ENCODE measurements around the gene HSF5. TPM values are rescaled to one million over a fixed set of nuclear protein-coding genes. Genes with fewer than 3 reads are reported as not detected.
A peak's percentile ranks its signal among the peaks of the same experiment; 100 is the strongest.
"Not testable (repeated sequence)": the region's sequence is repeated elsewhere in the genome, so short reads cannot be mapped to it uniquely, and the experiment has no call there.

The HSF5 gene
- total RNA-seq, 1 donor from 2014 or later = 0.07 TPM

DNA sequence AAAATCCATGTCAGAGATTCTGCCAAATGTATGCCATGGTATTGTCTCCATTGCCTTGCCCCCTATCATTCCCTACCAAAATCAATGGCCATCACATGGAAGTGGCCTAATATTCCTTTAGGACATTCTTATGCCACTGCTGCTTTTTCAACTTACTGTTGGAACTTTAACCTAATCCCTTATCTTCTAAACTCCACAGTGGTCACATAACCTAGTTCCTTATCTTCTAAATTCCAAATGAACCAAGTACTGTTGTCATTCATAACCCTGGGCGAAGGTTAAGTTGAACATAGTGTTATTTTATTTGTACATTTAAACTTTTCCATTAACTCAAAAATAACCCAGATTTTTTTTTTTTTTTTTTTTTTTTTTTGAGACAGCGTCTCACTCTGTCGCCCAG is 3.6 kb downstream of the HSF5 start:
- DNase-seq (ENCODE audit: low read depth, low spot score) = no peak

DNA sequence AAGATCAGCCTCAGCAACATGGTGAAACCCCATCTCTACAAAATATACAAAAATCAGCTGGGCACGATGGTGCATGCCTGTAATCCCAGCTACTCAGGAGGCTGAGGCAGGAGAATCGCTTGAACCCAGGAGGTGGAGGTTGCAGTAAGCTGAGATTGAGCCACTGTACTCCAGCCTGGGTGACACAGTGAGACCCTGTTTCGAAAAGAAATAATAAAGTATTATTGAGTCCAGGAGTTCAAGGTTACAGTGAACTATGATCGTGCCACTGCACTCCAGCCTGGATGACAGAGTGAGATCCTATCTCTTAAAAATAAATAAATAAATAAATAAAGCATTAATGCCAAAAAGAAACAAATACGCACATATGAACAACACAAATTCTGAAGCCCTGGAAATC is 6.4 kb downstream of the HSF5 start:
- DNase-seq (ENCODE audit: low read depth, low spot score) = not testable (repeated sequence)

DNA sequence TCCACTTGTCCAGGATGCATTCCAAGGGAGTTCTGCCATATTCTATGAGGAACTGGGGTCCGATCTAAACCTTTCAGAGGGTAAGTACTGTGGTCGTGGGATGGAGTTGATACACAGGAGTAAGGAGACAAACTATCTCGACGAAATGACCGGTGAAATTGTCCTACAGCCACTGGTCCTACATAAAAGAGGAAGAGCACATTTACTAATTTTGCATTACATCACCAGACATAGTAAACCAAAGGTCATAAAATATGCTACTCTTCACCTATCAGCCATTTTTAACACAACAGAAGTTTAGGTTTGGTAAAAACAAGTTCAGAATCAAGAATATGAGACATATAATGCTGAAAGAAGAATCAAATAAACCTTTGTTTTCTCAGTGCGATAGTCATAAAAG is 8.1 kb downstream of the HSF5 start:
- no peak for DNase-seq (ENCODE audit: low read depth, low spot score)

DNA sequence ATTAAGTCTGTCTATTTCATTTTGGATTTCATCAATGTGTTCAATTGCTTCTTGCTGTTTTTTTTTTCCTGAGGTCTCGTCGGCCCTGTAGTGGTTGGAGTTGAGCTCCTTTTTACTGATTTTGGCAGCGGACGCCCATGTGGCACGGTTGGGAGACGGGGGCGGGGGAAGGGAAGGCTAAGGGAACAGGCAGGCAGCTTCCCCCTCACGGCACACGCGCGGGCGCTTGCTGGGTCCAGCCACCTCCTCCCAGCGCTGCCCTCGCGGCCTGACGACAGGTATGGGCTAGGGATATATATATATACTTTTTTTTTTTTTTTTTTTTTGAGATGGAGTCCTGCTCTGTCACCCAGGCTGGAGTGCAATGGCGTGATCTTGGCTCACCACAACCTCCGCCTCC is 11.4 kb downstream of the HSF5 start:
- no peak for DNase-seq (ENCODE audit: low read depth, low spot score)

DNA sequence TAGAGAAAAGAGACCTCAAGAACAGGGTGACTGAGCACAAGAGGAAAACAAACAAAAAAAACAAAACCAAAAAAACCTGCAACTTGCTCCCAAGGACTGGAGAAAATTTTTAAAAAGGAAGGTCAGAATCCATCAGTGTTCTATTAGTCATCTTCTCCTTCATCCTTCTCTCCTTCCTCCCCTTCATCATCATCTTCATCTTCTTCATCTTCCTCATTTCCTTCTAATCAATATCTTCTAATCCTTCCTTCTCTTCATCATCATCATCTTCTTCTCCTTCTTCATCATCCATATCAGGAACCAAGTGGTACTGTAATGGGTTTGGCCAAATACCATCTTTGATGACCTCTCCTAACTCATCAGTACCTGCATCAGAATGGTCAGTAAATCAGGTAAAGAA is 12.2 kb downstream of the HSF5 start:
- DNase-seq (ENCODE audit: low read depth, low spot score) = no peak

DNA sequence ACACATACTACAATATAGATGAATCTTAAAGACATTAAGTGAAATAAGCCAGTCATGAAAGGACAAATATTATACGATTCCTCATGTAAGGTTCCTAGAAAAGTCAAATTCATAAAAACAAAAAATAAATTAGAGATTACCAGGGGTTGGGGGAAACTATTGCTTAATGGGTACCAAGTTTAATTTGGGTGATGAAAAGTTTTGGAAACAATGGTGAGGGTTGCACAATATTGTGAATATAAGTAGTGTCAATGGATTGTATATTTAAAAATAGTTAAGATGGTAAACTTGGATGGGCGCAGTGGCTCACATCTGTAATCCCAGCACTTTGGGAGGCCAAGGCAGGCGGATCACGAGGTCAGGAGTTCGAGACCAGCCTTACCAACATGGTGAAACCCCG is 17.9 kb downstream of the HSF5 start:
- no peak for DNase-seq (ENCODE audit: low read depth, low spot score)

DNA sequence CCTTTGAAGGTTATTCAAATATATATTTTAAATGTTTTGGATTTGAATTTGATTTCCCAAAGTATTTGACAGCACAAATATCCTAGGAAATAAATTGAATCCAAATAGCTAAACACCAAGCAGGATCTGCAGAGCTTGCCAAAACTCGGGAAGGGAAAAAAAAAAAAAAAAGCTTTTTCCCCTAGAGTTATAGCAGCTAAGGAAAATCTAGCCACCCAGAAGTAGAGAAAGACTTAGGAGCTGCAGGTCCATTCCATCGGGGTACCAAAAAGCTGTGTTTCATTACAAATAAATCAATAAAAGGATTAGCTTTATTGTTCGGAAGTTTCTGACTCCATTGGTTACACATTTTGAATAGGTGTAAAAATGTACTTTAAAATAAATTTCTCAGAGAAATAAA is 19.3 kb downstream of the HSF5 start:
- DNase-seq (ENCODE audit: low read depth, low spot score) = no peak

DNA sequence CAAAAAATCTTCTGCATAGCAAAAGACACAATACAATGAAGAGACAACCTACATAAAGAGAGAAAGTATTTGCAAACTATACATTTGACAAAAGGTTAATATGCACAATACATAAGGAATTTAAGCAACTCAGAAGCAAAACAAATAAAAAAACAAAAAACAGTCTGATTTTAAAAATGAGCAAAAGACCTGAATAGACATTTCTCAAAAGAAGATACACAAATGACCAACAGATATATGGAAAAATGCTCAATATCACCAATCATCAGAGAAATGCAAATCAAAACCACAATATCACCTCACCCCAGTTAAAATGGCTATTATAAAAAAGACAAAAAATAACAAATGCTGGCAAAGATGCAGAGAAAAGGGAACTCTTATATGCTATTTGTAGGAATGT is 32.7 kb downstream of the HSF5 start:
- no peak for DNase-seq (ENCODE audit: low read depth, low spot score)

DNA sequence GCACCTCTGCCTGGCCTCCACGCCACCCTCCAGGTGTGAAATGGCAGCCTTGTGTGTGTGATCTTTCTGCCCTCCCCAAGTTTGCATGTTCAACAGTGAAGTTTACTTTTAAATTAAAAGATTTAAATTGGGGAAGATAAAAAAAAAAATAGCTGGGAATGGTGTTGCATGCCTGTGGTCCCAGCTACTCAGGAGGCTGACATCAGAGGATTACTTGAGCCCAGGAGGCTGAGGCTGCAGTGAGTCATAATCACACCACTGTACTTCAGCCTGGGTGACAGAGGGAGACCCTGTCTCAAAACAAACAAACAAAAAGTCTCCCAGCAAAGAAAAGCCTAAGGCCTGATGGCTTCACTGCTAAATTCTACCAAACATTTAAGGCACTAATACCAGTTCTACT is 35.5 kb downstream of the HSF5 start:
- DNase-seq (ENCODE audit: low read depth, low spot score) = no peak

DNA sequence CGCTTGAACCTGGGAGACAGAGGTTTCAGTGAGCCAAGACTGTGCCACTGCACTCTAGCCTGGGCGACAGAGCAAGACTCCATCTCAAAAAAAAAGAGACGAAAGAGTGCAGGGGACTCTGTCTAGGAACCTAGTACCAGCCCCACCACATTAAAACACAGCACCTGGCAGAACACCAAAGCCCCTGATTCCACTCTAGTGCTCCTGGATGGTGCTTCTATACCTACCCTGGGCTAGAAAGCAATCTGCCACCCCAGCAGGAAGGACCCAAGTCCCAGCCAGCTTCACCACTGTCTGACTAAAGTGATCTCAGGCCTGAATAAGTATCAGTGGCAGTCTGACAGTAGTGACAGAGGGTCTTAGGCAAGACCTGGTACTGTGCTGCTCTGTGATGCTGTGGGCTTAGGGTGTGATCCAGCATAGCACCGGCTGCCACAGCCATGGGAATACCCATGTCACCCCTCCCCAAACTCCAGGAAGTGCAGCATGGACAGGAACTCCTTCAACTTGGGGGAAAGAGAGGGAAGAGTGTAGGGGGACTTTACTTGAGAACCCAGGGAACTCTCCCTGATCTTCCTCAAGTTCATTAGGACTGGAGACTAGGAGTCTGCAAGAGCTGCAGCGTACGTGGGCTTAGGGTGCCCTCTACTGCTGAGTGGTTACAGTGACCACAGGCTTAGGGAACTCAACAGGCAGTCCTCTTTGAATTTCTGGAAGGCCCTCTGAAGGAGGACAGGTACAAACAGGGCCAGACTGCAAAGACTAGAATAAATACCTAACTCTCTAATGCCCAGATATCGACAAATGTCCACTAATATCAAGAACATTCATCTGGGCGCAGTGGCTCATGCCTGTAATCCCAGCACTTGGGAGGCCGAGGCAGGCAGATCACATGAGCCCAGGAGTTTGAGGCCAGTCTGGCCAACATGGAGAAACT is 40.9 kb downstream of the HSF5 start:
- peak; percentile 59 for DNase-seq (ENCODE audit: low read depth, low spot score)

DNA sequence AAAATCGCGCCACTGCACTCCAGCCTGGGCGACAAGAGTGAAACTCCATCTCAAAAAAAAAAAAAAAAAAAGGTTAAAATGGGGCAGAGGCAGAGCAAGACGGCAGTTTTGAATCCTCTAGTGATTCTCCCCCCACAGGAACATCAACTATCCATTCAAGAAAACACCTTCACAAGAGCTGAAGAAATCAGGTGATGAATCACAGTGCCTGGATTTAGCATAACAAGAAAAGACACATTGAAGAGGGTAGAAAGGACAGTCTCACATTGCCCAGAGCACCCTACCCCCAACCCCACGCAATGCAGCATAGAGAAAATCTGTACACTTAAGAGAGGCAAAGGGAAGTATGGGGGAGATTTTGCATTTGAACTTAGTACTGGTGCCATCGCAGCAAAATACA is 42.1 kb downstream of the HSF5 start:
- DNase-seq (ENCODE audit: low read depth, low spot score) = no peak

DNA sequence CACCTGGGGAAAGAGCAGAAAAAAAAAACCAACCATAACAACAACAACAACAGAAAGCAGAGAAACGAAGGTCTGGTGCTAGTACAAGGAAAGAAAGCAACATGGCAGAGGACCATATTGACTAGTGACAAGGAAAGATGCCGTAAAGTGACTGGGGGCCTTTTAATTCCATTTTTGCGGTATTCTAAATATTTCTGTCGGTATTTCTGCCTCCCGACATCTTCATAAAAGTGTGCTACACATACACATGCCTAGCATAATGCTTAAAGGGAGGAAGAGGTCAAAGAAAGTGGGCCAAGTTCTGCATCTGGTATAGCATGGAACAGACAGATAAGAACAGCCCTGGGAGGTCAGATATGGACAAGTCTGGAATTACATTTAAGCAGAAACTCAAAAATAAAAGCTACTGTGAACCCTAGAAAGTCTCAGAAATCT is 51.4 kb downstream of the HSF5 start:
- no peak for DNase-seq (ENCODE audit: low read depth, low spot score)

DNA sequence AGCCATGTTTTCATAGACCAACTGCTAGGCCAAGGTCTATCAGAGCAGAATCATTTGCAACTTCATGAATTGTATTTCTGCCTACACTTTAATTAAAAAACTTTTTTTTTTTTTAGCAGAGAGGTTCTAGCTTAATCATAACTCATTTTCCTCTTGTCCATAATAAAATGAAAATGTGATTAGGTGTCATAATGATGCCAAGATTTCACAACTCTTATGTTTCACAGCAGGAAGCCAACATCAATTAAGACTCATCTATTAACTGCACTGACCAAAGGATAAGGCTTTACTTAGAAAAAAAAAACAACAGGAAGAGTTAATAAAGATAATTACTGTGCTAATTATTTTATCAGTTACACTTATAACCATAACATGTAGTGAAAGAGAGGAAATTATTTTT is 52.0 kb downstream of the HSF5 start:
- no peak for DNase-seq (ENCODE audit: low read depth, low spot score)

DNA sequence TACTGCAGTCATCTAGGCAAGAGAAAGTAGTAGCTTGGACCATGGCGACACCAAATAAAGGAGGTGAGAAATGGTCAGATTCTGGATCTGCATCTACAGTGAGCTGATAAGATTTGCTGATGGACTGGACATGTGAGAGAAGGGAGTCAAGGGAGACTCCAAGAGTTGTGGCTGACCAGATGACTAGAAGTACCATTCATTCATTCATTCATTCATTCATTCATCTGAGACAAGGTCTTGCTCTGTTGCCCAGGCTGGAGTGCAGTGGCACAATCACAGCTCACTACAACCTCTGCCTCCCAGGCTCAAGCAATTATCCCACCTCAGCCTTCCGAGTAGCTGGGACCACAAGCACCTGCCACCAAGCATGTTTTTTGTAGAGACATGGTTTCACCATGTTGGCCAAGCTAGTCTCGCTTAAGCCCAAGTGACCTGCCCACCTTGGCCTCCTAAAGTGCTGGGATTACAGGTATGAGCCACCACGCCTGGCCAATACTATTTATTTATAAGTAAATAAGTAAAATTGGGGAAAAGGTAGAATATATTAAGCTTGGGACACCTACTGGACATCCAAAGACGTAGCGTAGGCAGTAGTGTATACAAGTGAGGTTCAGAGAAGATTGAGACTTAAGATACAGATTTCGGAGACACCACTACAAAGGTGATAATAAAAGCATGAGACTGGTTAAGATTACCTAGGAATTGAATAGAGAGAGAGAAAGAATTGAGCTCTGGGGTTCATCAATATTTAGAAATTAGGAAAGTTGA is 55.2 kb downstream of the HSF5 start:
- no peak for DNase-seq (ENCODE audit: low read depth, low spot score)

DNA sequence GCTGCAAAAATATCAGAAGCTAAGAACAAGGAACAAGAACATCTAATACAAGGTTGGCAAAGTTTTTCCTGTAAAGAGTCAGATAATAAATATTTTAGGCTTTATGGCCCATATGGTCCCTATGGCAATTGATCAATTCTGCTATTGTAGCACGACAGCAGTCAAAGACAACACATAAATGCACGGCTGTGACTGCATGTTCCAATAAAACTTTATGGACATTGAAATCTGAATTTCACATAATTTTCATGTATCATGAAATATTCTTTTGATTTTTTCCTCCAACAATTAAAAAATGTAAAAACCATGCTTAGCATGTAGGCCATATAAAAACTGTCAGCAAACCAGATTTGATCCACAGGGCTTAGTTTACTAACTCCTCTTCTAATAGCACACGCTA is 60.4 kb downstream of the HSF5 start:
- no peak for DNase-seq (ENCODE audit: low read depth, low spot score)

DNA sequence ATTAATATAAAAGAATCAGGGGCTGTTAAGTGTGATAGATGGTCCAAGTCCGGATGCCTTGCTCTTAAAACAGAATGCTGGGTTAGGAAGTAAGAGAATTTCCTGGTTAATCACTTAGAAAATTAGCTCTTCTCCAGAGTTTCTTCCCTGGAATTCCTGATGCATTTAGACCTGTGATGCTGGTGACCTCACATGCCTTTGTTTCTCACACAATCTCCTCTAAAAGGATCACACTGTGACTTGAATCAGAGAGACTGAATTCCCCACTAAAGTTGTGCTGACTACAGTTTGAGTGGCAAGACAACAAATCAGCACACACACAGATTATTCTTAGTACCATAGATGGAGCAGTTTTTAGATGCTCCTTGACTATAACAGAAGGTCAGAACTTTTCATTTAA is 66.5 kb downstream of the HSF5 start:
- DNase-seq (ENCODE audit: low read depth, low spot score) = no peak

DNA sequence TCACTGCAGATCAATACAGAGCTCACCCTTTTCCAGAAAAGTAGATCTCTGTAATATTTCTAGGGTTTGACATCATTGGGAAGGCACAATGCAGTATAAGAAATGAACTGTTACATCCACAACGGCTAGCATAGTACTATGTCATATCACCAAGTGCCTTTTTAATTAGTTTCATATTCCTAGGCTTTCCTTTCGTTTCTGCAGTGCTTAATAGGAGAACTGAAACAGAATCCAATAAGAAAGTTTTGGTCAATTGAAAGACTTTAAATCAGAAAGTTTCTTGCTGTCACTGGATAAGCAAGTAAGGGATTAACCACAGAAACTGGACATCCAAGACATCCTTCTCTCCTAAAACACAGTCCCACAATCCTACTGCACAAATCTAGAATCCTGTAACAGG is 67.4 kb downstream of the HSF5 start:
- no peak for DNase-seq (ENCODE audit: low read depth, low spot score)

DNA sequence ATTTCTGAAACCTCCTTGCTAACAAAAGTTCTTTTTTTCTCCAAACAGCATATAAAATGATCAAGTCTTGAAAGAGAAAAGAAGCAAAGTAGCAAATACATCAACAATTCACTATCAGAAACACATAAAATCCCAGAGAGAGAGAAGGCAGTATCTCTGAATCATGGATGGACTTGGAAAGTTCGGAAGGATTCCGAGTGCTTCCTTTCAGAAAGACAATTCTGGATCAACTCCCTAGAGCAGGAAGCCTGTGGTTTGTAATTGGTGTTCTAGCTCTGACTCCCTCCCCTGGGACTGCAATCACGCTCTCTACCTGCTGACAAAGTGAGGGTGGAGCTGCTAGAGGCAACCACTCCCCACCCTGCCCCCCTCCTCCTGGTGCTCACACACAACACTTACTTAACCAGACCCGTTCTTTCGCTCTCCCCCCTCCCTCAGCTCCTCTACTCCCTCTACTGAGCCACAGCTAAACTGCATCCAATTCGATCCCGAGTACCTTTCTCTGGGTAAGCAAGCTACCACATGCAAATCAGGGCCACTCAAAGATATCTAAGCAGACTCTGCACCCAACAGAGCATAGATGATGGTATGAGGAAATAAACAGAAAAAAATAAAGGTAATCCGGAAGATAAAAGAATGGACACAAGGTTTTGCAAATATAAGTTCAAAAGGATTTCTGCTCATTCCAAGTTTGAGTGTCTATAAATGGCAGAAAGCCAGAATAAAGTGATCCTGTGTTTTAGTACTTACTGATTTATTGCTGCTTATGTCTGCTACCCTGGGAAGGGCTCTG is 70.7 kb downstream of the HSF5 start, which contains the start of gene RNF43:
RNF43 (minus strand) TSS at position 235 of the 793 bp plus-strand sequence. CDS start 1,957 bp downstream, outside the sequence.
- DNase-seq (ENCODE audit: low read depth, low spot score) = peak; percentile 60

DNA sequence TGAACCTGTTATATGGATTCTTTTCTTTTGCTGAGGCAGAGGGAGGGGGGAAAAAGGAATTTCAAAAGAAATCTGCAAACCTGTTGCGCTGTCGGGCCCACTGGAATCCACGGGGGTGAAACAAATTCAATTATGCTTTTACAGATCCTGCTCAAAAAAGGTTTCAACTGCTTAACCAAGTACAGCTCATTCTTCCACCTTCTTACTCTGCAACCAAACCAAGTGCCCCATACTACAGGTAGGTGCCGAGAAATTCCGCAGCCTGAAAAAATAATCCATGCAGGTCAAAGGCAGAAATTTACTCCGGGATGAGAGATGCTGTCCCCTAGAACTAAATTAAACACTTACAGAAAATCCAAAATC is 71.3 kb downstream of the HSF5 start:
- no peak for DNase-seq (ENCODE audit: low read depth, low spot score)

DNA sequence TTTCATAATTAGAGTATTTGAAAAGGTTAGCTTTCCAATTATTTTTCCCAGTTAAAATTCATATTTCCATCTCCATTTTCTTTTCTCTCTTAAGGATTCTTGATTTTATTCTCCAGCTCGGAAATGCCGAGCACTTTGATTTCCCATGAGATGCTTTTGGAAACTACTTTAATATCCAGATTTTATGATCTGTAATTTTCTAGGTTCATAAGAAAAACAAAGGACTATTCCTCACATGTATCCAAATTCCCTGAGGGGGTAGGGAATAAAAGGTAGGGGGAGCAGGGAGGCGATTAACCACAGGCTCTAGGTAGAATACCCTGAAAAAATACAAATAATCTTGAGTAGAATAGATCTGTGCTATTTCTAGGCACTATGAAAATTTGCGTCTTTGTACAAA is 71.8 kb downstream of the HSF5 start:
- no peak for DNase-seq (ENCODE audit: low read depth, low spot score)

DNA sequence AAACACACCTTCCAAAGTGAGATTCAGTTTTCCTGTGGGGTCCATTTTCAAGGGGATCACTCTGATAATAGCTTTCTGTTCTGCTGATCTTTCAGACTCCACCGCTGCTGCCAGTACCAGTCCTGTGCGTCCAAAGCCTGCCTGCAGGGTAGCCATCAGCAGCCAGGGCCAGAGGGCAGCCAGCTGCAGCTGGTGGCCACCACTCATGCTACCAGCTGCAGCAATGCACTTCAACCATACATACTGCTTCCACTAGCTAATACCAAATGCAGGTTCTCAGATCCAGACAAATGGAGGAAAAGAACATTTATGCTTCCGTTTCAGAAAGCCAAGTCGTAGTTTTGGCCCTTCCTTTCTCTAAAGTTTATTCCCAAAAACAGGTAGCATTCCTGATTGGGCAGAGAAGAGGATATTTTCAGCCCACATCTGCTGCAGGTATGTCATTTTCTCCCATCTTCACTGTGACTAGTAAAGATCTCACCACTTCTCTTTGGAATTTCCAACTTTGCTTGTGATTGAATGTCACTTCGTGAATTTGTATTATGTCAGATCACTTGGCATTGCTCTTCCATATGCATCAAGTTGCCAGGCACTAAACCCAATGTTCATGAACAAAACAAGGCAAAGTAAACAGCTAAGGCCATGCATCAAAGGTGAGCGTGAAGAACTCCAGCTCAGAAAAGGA is 72.7 kb downstream of the HSF5 start:
- no peak for DNase-seq (ENCODE audit: low read depth, low spot score)

Data from pulmonary artery endothelial cell (primary cell).